Progenitor cell of endocrine pancreas (in vitro differentiated cells): ENCODE results near the gene IPO13. TPM values are rescaled to one million over a fixed set of nuclear protein-coding genes. Genes with fewer than 3 reads are reported as not detected.
A peak's percentile ranks its signal among the peaks of the same experiment; 100 is the strongest.

ENCODE experiments used
- DNase-seq: peaks from one replicate; pipeline ENCODE4 v3.0.0; 2021; ENCODE audit warnings: low spot score; ENCODE audit not compliant: unreplicated experiment
- H3K27ac Mint-ChIP-seq: 2 replicates; pipeline ENCODE4 v1.8.0; 2021; ENCODE audit warnings: mild to moderate bottlenecking, moderate library complexity, mixed read lengths
- H3K27me3 Mint-ChIP-seq: 2 replicates; pipeline ENCODE4 v1.8.0; 2021; ENCODE audit warnings: mixed read lengths
- H3K36me3 Mint-ChIP-seq: 2 replicates; pipeline ENCODE4 v1.8.0; 2022; ENCODE audit warnings: mixed read lengths; ENCODE audit not compliant: insufficient read depth
- H3K4me1 Mint-ChIP-seq: 2 replicates; pipeline ENCODE4 v1.8.0; 2021; ENCODE audit warnings: low read depth, mixed read lengths
- H3K4me3 Mint-ChIP-seq: 2 replicates; pipeline ENCODE4 v1.8.0; 2021; ENCODE audit warnings: low read depth, mild to moderate bottlenecking, moderate library complexity, mixed read lengths
- H3K9me3 Mint-ChIP-seq: 2 replicates; pipeline ENCODE4 v1.8.0; 2021; ENCODE audit warnings: low read depth, mixed read lengths
- CTCF ChIP-seq: fragments of 200-600 bp; sonication (generic); IDR thresholded peaks from one replicate; pipeline ENCODE4 v1.5.0; 2021; ENCODE audit warnings: antibody characterized with exemption, mild to moderate bottlenecking; ENCODE audit not compliant: unreplicated experiment
- total RNA-seq: library from RNA; stranded (reverse); gene quantifications from 2 replicates; pipeline ENCODE4 v1.2.1, GENCODE V29; 2021

Gene IPO13
- total RNA-seq, 1 donor from 2014 or later = 34.6 TPM

DNA sequence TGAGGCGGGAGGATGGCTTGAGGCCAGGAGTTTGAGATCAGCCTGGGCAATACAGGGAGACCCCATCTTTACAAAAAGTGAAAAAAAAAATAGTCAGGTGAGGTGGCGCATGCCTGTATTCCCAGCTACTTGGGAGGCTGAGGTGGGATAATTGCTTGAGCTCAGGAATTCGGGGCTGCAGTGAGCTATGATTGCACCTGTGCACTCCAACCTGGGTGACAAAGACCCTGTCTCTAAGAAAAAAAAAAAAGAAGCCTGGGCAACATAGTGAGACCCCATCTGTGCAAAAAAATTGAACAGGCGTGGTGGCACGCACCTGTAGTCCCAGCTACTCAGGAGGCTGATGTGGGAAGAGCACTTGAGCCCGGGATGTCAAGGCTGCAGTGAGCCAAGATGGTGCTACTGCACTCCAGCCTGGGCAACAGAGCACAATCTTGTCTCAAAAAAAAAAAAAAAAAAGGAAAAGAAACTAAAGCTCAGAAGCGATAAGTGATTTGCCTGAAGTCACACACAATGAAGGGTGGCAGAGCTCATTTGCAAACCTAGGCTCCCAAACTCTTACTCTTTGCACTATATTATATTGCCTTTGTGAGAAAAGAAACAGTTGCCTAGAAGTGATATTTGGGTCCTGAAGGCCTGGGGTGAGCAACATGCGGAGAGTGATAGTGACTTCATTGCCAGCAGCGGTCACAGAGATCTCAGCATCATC lies 46.6 kb downstream of the IPO13 start:
- Mint-ChIP-seq H3K4me3 (no peak overlapping the region), H3K4me1 (peaks cover 37% of the 10 kb centered on the region), H3K36me3 (no peaks in the 10 kb centered on the region), H3K27me3 (no peaks in the 10 kb centered on the region), H3K9me3 (no peaks in the 10 kb centered on the region), H3K27ac (no peak overlapping the region)
- no peak for TF ChIP-seq CTCF
- no peak for DNase-seq

DNA sequence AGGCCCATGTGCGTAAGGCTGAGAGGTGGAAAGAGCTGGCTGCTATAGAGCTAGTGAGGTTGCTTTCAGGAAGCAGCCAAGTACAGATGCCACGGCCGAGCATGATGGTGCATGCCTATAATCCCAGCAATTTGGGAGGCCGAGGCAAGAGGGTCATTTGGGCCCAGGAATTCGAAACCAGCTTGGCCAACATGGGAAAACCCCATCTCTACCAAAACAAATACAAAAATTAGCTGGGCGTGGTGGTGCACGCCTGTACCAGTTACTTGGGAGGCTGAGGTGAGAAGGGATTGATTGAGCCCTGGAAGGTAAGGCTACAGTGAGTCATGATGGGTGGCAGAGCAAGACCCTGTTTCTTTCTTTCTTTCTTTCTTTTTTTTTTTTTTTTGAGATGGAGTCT lies 47.3 kb downstream of the IPO13 start:
- H3K36me3 Mint-ChIP-seq = peaks cover 3% of the 10 kb centered on the region
- no peak overlapping the region for H3K4me3 Mint-ChIP-seq
- no peak overlapping the region for H3K27ac Mint-ChIP-seq
- H3K9me3 Mint-ChIP-seq = no peaks in the 10 kb centered on the region
- H3K4me1 Mint-ChIP-seq = peaks cover 41% of the 10 kb centered on the region
- TF ChIP-seq CTCF = no peak
- no peak for DNase-seq
- no peaks in the 10 kb centered on the region for H3K27me3 Mint-ChIP-seq

- Mint-ChIP-seq H3K27ac (no peak overlapping the region), H3K4me1 (peaks cover 41% of the 10 kb centered on the region), H3K9me3 (no peaks in the 10 kb centered on the region), H3K27me3 (no peaks in the 10 kb centered on the region), H3K36me3 (peaks cover 3% of the 10 kb centered on the region), H3K4me3 (no peak overlapping the region)
- TF ChIP-seq CTCF = peak; percentile 40
- no peak for DNase-seq
Measured at GRCh38 chr1:43994794-43995790, 48.3 kb downstream of the IPO13 start.

GRCh38 chr1:43995984-43996732 lies 49.4 kb downstream of the IPO13 start:
- Mint-ChIP-seq H3K27me3 (no peaks in the 10 kb centered on the region), H3K4me3 (no peak overlapping the region), H3K9me3 (no peaks in the 10 kb centered on the region), H3K27ac (no peak overlapping the region), H3K36me3 (peaks cover 4% of the 10 kb centered on the region), H3K4me1 (peaks cover 37% of the 10 kb centered on the region)
- TF ChIP-seq CTCF = no peak
- no peak for DNase-seq

- Mint-ChIP-seq H3K9me3 (no peaks in the 10 kb centered on the region), H3K4me1 (peaks cover 37% of the 10 kb centered on the region), H3K36me3 (peaks cover 6% of the 10 kb centered on the region), H3K4me3 (no peak overlapping the region), H3K27ac (no peak overlapping the region), H3K27me3 (no peaks in the 10 kb centered on the region)
- TF ChIP-seq CTCF = no peak
- DNase-seq = no peak
Measured at GRCh38 chr1:43996733-43997115, 50.0 kb downstream of the IPO13 start.
